NCI-H1930 (cell line): ENCODE measurements around the gene ITGB1.
"Not testable (repeated sequence)": the region's sequence is repeated elsewhere in the genome, so short reads cannot be mapped to it uniquely, and the experiment has no call there.

Source experiments
- DNase-seq, 2 experiments: peaks; one replicate each; lab custom pipeline; 2025; lab: John Stamatoyannopoulos, UW

The ITGB1 gene

GRCh38 chr10:32958085-32959005, at the start of gene ITGB1:
Gene ITGB1, minus strand, starts transcription at chr10:32958230. Its CDS starts 22,672 bp downstream, at chr10:32935558.
- DNase-seq, result peak; percentile 56 to 70

GRCh38 chr10:33006342-33006887, 48.4 kb upstream of the ITGB1 start:
- no peak for DNase-seq

GRCh38 chr10:33005322-33006301, 47.6 kb upstream of the ITGB1 start:
- no peak for DNase-seq

GRCh38 chr10:33001908-33002492, 44.0 kb upstream of the ITGB1 start:
- DNase-seq, result no peak

GRCh38 chr10:32998060-32998581, 40.1 kb upstream of the ITGB1 start:
- not testable (repeated sequence) for DNase-seq

- DNase-seq, result no peak
Measured at GRCh38 chr10:32995751-32996150, 37.7 kb upstream of the ITGB1 start.

- DNase-seq, result no peak
Measured at GRCh38 chr10:32995066-32995622, 37.1 kb upstream of the ITGB1 start.

GRCh38 chr10:32994632-32995031, 36.6 kb upstream of the ITGB1 start:
- not testable (repeated sequence) for DNase-seq

GRCh38 chr10:32992310-32992709, 34.3 kb upstream of the ITGB1 start:
- not testable (repeated sequence) for DNase-seq

GRCh38 chr10:32990811-32991210, 32.8 kb upstream of the ITGB1 start:
- DNase-seq, result no peak

GRCh38 chr10:32988604-32989003, 30.6 kb upstream of the ITGB1 start:
- no peak for DNase-seq

GRCh38 chr10:32987172-32987571, 29.1 kb upstream of the ITGB1 start:
- DNase-seq, result no peak

GRCh38 chr10:32985775-32986350, 27.8 kb upstream of the ITGB1 start:
- no peak for DNase-seq

- no peak for DNase-seq
Measured at GRCh38 chr10:32985341-32985764, 27.3 kb upstream of the ITGB1 start.

GRCh38 chr10:32984003-32984600, 26.1 kb upstream of the ITGB1 start:
- DNase-seq, result no peak

- no peak for DNase-seq
Measured at GRCh38 chr10:32982911-32983909, 25.2 kb upstream of the ITGB1 start.

- DNase-seq, result no peak
Measured at GRCh38 chr10:32982293-32982709, 24.3 kb upstream of the ITGB1 start.

- DNase-seq, result no peak
Measured at GRCh38 chr10:32981760-32982159, 23.7 kb upstream of the ITGB1 start.
